ENCODE measurements around the gene WDR82.

Gene WDR82

DNA sequence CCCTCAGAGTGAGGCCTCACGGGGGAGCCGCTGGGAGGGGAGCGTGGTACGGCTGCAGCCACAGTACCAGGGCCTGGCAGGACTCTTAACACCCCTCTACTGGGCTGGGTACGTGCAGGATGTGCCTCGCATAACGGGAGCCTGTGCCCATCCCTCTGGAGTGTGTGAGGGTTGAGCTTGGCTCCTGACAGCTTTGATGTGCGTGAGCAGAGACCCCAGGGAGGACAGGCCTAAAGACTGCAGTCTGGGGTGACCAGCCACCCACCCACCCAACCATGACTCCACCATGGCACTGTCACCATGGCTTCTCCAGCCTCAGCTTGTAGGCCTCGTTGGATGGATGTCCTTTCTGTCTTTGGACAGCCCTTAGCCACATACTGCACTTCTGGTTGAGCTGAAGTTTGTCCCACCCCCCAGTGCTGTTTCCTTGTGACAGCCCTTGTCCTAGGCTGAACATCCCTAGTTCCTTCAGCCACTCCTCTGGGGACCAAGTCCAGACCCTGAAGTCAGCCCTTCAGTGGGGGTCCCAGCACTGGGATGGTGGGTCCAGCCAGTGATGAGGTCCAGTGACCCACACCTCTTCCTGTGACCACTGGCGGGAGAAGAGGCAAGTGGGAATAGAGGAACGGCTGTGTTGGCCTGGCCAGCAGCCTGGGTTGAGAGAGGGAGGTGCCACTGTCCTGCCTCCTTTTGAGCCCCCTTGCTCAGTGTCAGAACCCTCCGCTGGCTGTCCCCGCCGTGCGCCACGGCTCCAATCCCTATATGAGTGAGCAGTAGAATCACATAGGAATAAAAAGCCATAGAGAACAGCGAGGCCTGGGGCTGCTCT lies 15.3 kb upstream of the WDR82 start:
- no peaks in the 10 kb centered on the region for H3K27me3 ChIP-seq (ENCODE audit: insufficient read depth, poor library complexity, severe bottlenecking)
- TF ChIP-seq GABPA (IDR thresholded peaks at IDR 0.05; ENCODE audit: low read depth): no peak
- TF ChIP-seq, protein P1, sequence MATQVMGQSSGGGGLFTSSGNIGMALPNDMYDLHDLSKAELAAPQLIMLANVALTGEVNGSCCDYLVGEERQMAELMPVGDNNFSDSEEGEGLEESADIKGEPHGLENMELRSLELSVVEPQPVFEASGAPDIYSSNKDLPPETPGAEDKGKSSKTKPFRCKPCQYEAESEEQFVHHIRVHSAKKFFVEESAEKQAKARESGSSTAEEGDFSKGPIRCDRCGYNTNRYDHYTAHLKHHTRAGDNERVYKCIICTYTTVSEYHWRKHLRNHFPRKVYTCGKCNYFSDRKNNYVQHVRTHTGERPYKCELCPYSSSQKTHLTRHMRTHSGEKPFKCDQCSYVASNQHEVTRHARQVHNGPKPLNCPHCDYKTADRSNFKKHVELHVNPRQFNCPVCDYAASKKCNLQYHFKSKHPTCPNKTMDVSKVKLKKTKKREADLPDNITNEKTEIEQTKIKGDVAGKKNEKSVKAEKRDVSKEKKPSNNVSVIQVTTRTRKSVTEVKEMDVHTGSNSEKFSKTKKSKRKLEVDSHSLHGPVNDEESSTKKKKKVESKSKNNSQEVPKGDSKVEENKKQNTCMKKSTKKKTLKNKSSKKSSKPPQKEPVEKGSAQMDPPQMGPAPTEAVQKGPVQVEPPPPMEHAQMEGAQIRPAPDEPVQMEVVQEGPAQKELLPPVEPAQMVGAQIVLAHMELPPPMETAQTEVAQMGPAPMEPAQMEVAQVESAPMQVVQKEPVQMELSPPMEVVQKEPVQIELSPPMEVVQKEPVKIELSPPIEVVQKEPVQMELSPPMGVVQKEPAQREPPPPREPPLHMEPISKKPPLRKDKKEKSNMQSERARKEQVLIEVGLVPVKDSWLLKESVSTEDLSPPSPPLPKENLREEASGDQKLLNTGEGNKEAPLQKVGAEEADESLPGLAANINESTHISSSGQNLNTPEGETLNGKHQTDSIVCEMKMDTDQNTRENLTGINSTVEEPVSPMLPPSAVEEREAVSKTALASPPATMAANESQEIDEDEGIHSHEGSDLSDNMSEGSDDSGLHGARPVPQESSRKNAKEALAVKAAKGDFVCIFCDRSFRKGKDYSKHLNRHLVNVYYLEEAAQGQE (IDR thresholded peaks at IDR 0.05; ENCODE audit: insufficient replicate concordance, low read depth): no peak
- TF ChIP-seq, protein P2, sequence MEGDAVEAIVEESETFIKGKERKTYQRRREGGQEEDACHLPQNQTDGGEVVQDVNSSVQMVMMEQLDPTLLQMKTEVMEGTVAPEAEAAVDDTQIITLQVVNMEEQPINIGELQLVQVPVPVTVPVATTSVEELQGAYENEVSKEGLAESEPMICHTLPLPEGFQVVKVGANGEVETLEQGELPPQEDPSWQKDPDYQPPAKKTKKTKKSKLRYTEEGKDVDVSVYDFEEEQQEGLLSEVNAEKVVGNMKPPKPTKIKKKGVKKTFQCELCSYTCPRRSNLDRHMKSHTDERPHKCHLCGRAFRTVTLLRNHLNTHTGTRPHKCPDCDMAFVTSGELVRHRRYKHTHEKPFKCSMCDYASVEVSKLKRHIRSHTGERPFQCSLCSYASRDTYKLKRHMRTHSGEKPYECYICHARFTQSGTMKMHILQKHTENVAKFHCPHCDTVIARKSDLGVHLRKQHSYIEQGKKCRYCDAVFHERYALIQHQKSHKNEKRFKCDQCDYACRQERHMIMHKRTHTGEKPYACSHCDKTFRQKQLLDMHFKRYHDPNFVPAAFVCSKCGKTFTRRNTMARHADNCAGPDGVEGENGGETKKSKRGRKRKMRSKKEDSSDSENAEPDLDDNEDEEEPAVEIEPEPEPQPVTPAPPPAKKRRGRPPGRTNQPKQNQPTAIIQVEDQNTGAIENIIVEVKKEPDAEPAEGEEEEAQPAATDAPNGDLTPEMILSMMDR (IDR thresholded peaks at IDR 0.05; ENCODE audit: insufficient read depth, low read length): no peak
- TF ChIP-seq POLR2AphosphoS5 (IDR thresholded peaks at IDR 0.05; ENCODE audit: low read depth): no peak
- no peak for TF ChIP-seq SPI1 (IDR thresholded peaks at IDR 0.05; ENCODE audit: borderline replicate concordance, low read depth)
- no peak overlapping the region for H3K4me3 ChIP-seq (replicated peaks; ENCODE audit: insufficient read depth, low read length)
- DNase-seq (ENCODE audit: low read depth in 1 of 2, low spot score in 1 of 2): no peak
- no peak overlapping the region for H3K27ac ChIP-seq (replicated peaks)

DNA sequence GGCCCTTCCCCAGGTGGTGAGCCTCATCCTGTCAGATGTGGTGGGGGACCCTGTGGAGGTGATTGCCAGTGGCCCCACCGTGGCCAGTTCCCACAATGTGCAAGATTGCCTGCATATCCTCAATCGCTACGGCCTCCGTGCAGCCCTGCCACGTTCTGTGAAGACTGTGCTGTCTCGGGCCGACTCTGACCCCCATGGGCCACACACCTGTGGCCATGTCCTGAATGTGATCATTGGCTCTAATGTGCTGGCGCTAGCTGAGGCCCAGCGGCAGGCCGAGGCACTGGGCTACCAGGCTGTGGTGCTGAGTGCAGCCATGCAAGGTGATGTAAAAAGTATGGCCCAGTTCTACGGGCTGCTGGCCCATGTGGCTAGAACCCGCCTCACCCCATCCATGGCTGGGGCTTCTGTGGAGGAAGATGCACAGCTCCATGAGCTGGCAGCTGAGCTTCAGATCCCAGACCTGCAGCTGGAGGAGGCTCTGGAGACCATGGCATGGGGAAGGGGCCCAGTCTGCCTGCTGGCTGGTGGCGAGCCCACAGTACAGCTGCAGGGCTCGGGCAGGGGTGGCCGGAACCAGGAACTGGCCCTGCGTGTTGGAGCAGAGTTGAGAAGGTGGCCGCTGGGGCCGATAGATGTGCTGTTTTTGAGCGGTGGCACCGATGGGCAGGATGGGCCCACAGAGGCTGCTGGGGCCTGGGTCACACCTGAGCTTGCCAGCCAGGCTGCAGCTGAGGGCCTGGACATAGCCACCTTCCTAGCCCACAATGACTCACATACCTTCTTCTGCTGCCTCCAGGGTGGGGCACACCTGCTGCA lies 14.0 kb upstream of the WDR82 start:
- TF ChIP-seq SPI1 (IDR thresholded peaks at IDR 0.05; ENCODE audit: borderline replicate concordance, low read depth) (no peak), POLR2AphosphoS5 (IDR thresholded peaks at IDR 0.05; ENCODE audit: low read depth) (no peak), GABPA (IDR thresholded peaks at IDR 0.05; ENCODE audit: low read depth) (no peak)
- TF ChIP-seq, protein P2 (IDR thresholded peaks at IDR 0.05; ENCODE audit: insufficient read depth, low read length): no peak
- TF ChIP-seq, protein P1 (IDR thresholded peaks at IDR 0.05; ENCODE audit: insufficient replicate concordance, low read depth): no peak
- Histone ChIP-seq H3K27ac (replicated peaks) (no peak overlapping the region), H3K4me3 (replicated peaks; ENCODE audit: insufficient read depth, low read length) (no peak overlapping the region), H3K27me3 (ENCODE audit: insufficient read depth, poor library complexity, severe bottlenecking) (no peaks in the 10 kb centered on the region)
- DNase-seq (ENCODE audit: low read depth in 1 of 2, low spot score in 1 of 2): no peak

DNA sequence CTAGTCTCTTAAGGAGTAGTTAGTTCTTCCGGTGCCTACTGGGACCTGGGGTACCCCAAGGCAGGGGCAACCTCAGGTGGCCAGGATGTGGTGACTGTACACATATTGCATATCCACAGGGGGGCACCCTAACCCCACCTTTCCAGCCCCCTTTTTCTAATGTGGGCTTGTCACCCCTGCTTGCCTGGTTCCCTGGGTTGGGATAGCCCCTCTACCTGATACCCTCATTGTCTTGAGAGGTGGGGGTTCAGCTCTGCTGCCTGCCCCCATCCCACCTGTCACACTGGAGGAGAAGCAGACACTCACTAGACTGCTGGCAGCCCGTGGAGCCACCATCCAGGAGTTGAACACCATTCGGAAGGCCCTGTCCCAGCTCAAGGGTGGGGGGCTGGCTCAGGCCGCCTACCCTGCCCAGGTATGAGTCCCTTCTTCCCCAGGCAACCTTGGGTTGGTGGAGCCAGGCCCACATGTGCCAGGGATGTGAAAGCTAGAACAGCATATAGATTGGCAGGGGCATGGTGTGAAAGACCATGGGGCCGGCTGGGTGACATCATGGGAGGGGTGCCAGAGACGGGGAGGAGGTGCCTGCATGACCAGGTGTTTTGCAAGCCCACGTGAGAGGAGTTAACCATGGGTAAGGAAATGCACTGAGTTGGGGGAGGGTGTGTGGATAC lies 13.2 kb upstream of the WDR82 start:
- H3K27ac ChIP-seq (replicated peaks): no peak overlapping the region
- no peak for TF ChIP-seq GABPA (IDR thresholded peaks at IDR 0.05; ENCODE audit: low read depth)
- TF ChIP-seq, protein P1 (IDR thresholded peaks at IDR 0.05; ENCODE audit: insufficient replicate concordance, low read depth): no peak
- TF ChIP-seq POLR2AphosphoS5 (IDR thresholded peaks at IDR 0.05; ENCODE audit: low read depth): no peak
- TF ChIP-seq SPI1 (IDR thresholded peaks at IDR 0.05; ENCODE audit: borderline replicate concordance, low read depth): no peak
- TF ChIP-seq, protein P2 (IDR thresholded peaks at IDR 0.05; ENCODE audit: insufficient read depth, low read length): peak; percentile 20
- no peak overlapping the region for H3K4me3 ChIP-seq (replicated peaks; ENCODE audit: insufficient read depth, low read length)
- no peaks in the 10 kb centered on the region for H3K27me3 ChIP-seq (ENCODE audit: insufficient read depth, poor library complexity, severe bottlenecking)
- peak in 1 of 2 experiments; percentile 36 for DNase-seq (ENCODE audit: low read depth in 1 of 2, low spot score in 1 of 2)
